GM12875 (cell line): Measurements from ENCODE around the gene C19orf67.
A peak's percentile ranks its signal among the peaks of the same experiment; 100 is the strongest.

Experiments used
- H3K4me3 ChIP-seq: one replicate; pipeline ENCODE4 v1.5.1; 2011; ENCODE audit warnings: low read depth, low read length, control low read depth
- TF ChIP-seq, protein P1 (sequence below): IDR thresholded peaks from 2 replicates; pipeline ENCODE4 v1.5.1; 2011; ENCODE audit warnings: low read depth, mild to moderate bottlenecking, control low read depth, inconsistent platforms, low read length, moderate library complexity, borderline replicate concordance; ENCODE audit not compliant: insufficient read depth

Gene C19orf67

DNA sequence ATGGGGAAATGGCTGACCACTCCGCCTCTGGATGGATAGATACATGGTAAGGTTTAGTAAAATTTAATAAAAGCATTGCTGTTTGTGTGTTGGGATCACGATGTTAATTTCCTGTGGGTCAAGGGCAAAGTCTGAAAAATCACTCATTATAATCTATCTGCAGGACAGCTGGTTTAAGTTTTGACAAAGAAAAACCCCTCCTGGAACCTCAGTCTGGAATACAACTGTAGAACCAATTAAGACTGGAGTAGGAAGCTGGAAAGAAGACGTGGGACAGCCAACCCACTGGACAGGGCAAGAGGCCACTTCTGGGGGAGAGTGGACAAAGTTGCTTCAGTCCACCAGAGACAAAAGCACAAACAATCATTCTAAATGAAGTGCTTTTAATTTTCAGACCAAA is 33.6 kb upstream of the C19orf67 start:
- H3K4me3 ChIP-seq = no peak overlapping the region

DNA sequence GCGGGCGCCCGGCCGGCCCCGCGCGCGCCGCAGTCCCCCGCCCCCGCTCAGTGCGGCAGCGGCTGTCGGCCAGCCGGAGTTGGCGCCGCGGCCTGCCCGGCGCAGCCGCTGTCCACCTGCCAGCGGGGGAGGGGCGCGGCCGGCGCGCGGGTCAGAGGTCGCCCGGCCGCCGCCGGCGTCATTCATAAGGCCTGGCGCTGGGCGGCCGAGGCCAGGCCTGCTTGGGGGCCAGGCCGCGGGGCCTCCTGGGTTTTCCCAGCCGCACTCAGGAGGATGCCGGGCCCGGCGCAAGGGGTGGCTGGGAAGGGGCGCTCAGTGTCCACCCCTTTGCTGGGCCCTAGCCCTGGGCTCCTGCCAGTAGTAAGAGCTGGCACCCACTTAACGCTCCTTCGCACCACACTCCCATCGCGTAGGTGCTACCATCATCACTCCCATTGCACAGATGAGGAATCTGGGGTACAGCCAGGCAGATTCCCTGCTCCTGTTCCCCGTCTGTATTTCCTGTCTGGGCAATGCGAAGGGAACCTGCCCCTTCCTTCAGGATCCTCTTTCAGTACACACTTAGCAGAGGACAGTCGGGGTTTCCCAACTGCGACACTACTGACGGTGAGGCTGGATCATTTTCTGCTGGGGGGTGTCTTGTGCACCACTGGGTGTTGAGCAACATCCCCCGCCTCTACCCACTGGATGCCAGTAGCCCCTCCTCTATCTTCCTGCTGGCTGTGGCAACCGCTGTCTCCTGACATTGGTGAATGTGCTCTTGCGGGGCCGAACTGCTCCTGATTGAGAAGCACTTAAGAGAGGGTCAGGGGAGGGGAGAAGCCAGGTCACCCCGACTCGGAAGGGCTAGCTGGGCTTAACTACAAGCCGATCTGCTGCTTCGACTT is 32.8 kb upstream of the C19orf67 start:
- H3K4me3 ChIP-seq = peak overlapping the region; percentile 52
- TF ChIP-seq, protein P1, sequence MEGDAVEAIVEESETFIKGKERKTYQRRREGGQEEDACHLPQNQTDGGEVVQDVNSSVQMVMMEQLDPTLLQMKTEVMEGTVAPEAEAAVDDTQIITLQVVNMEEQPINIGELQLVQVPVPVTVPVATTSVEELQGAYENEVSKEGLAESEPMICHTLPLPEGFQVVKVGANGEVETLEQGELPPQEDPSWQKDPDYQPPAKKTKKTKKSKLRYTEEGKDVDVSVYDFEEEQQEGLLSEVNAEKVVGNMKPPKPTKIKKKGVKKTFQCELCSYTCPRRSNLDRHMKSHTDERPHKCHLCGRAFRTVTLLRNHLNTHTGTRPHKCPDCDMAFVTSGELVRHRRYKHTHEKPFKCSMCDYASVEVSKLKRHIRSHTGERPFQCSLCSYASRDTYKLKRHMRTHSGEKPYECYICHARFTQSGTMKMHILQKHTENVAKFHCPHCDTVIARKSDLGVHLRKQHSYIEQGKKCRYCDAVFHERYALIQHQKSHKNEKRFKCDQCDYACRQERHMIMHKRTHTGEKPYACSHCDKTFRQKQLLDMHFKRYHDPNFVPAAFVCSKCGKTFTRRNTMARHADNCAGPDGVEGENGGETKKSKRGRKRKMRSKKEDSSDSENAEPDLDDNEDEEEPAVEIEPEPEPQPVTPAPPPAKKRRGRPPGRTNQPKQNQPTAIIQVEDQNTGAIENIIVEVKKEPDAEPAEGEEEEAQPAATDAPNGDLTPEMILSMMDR = no peak

More for the DNA sequence above, 33.6 kb upstream of the C19orf67 start:
- TF ChIP-seq, protein P1 = no peak

DNA sequence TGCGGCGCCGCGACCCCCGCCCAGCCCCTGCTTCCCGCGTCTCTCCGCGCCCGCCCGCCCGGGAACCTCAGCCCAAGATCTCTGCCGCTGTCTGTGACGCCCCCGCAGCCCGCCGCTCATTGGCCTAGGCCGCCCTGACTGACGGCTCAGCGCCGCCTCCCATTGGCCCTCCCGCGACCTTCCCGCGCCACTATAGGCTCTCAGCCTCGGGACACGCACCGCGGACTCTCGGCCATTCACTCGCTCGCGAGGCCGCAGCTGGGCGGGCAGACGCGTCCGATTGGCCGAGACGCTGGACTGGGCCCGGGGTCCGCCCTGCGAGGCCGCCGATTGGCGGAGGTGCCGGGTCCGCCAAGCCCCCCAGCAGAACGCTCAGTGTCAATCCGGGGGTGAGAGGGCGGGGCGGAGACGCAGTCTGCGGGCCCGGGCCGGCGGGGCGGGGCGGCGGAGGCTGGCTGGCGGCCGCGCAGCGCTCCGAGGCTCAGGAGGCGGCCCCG is 32.1 kb upstream of the C19orf67 start, which contains the start of gene PRKACA:
PRKACA (minus strand) TSS at position 95 of the 497 bp plus-strand sequence. CDS start 215 bp downstream, outside the sequence.
- H3K4me3 ChIP-seq = peak within 1 kb of the TSS; percentile 84
- TF ChIP-seq, protein P1 = no peak

DNA sequence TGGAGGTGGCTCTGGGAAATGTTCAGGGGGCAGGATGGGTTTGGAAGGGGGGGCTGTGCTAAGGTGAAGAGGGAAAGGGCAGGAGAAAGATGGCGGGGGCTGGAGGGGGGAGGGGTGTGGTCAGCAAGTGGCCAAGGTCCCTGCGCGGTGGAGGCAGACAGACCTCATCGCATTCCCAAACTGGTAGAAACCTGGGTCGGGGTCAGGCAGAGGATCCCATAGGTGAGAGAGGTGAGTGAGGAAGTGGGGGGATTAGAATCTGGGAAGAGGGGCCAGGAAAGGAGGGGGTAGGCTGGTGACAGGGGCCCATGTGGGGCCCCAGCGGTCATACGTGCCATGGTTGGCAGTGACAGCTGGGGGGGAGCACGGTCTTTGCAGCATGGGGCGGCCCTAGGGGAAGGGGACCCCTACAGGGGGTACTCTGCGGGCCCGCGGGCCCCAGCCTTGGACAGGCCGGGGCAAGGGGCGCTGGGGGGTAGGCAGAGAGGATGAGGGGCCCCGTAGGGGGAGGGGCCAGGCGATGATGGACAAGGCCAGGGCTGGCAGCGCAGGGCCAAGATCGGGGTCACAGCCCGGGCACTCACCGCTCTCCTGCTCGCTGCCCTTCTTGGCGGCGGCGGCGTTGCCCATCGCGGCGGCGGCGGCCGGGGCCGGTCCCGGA is 31.5 kb upstream of the C19orf67 start:
- TF ChIP-seq, protein P1 = no peak
- peak overlapping the region; percentile 84 for H3K4me3 ChIP-seq

DNA sequence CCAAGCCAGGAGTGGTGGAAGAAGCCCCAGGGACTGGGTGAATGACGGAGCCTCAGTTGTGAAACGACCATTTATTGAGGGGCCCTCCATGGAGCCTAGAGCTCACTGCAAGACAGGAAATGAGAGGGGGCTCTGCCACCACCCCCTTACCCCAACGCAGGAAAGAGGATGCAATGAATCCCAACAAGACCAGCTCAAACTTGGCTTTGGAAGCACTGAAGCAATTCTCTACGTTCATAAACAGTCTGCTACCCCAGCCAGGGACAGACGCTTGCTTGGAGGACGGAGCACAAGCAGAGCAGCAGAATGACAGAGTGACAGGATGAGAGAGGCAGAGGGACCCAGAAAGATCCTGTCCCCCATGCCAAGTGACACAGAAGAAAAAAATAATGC is 30.9 kb upstream of the C19orf67 start:
- TF ChIP-seq, protein P1 = no peak
- peak overlapping the region; percentile 84 for H3K4me3 ChIP-seq

DNA sequence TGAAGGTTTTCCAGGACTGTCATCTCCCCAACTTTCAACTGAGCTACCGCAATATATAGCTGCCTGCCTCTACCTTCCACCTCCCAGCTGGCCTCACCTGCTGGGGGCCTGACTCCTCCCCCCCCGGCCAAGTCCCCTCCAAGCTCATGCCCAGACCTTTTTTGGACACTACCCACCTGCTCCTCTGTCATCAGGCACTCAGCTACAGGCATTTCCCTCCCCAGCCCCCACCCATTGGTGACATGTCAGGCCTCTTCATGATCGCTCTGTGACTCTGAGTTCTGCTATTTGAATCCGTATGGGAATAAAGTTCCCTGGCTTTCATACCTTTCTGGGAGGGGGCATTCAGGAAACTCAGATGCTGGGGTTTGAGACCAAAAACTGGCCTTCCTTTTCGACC is 30.2 kb upstream of the C19orf67 start:
- TF ChIP-seq, protein P1 = no peak
- H3K4me3 ChIP-seq = no peak overlapping the region
